ENCODE measurements around the gene CTNNBL1.
A peak's percentile ranks its signal among the peaks of the same experiment; 100 is the strongest.

The CTNNBL1 gene

DNA sequence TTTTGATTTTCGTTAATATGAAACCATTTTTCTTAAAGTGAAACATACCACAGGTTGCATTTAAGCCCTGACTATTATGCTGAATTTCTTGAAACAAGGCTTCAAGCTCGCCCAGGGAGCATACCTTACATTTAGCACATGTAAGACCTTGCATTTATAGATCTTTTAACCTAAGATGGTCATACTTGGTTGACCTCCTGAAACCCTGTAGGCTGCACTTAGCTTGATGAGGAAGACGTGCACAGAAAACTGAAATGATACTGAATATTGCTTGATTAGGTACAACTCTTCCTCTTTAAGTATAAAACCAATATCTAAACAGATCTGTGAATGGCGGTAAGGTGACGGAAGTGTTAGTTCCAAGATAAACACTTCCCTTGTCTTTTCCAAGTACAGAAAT is 82.2 kb downstream of the CTNNBL1 start:
- DNase-seq (ENCODE audit: low spot score): no peak

DNA sequence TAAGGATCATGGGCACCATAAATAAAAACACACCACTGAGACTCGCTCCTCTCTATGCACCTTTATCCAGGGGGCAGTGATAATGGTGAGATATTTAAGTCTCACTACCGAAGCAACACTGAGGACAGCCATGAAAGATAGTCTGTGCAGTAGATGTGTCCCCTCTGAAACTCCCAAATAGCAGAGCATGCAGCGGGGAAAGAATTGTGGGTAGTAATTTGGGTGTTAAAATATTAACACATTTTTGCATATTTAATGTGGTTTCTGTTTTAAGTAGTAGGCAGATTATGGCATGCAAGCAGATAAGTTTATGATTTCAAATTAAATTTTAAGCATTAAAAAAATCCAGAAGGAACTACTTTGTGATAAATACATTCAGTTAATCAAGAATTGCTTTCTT is 82.7 kb downstream of the CTNNBL1 start:
- DNase-seq (ENCODE audit: low spot score): no peak

GRCh38 chr20:37777012-37777950 is 83.5 kb downstream of the CTNNBL1 start:
- DNase-seq (ENCODE audit: low spot score): no peak

DNA sequence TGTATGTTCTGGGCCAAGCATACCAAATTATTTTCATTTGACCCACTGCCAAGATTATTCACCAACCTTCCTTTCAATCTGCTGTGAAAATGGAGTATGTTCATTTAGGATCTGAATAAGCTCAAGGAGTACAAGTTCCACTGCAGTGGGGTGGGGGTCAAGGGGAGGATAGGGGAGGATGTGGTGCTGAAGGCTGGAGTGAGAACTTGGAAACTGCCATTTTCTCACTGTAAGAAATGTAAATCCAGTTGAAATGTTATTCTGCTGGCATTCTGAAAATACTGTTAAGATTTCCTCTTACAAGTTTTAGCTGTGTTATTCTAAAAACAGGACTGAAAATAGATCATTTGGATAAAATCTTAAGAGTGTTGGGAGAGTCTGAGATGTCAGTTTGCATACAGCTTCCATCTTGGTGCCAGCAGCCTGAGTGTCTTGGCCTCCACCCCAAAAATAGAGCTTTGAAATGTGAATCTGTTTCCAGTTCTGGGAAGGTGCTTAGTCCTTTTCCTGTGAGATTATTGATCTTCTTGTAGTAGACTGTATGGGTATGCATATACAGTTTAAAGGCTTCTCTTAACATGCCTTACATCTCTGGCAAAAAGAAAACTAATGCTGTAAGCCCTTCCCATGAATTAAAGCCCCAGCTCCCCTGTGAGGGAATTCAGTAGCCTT is 84.3 kb downstream of the CTNNBL1 start:
- no peak for DNase-seq (ENCODE audit: low spot score)

GRCh38 chr20:37781626-37782025 is 87.8 kb downstream of the CTNNBL1 start:
- no peak for DNase-seq (ENCODE audit: low spot score)

GRCh38 chr20:37786043-37786442 is 92.2 kb downstream of the CTNNBL1 start:
- DNase-seq (ENCODE audit: low spot score): no peak

DNA sequence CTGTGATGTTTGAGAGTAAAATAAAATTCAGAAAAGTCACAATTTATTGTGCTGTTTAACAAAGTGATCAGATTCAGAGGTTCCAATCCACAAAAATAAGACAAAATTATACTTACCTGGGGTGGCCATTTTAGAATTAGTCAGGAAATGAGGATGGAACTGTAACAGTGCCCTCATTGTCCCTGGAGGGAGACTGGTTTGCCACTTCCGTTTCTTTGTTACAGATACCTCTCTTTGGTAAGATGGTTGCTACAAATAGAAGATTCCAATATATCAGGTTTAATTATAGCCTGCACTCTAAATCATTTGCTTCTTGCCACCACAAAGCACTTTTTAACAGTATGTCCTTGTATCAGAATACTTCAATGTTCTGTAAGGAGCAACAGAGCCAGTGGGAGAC is 95.6 kb downstream of the CTNNBL1 start:
- DNase-seq (ENCODE audit: low spot score): no peak

GRCh38 chr20:37790900-37791299 is 97.1 kb downstream of the CTNNBL1 start:
- DNase-seq (ENCODE audit: low spot score): no peak

GRCh38 chr20:37796121-37796520 is 102.3 kb downstream of the CTNNBL1 start:
- DNase-seq (ENCODE audit: low spot score): no peak

DNA sequence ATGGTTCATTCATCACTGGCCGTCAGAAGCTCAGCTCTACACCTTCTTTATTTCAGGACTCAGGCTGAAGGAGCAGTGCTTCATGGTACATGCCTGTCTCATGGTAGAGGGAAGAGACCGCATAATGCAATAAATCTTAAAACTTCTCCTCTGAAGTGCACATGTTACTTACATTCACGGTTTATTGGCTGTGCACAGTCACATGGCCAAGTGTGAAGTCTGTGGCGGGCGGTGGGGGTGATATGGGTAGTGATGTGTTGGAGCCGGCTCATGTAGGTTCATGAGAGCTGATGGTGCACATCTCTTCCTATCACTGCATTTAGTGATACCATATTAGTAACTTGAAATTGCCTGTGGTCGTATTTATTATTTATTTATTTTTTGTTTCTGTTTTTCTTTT is 102.9 kb downstream of the CTNNBL1 start:
- no peak for DNase-seq (ENCODE audit: low spot score)

- no peak for DNase-seq (ENCODE audit: low spot score)
These were observed 103.9 kb downstream of the CTNNBL1 start for GRCh38 chr20:37797669-37798175.

DNA sequence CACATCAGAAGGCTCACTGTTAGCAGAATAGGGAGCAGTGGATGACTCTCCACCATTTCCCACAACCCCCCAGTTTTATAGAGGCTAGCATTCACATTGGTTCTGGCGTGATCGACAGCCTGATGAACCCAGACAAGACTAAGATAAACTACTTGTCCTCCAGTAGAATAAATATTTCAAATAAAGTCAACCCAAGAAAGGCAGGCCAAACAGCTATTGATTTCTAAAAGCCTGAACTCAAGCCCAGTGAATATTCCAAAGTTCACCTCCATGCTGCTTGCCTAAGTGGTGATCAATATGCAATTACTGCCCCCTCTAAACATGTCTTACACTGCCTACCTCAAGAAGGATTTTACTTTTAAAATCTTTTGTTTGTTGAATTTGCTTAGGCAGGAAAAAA is 104.5 kb downstream of the CTNNBL1 start:
- no peak for DNase-seq (ENCODE audit: low spot score)

GRCh38 chr20:37800618-37801017 is 106.8 kb downstream of the CTNNBL1 start:
- no peak for DNase-seq (ENCODE audit: low spot score)

DNA sequence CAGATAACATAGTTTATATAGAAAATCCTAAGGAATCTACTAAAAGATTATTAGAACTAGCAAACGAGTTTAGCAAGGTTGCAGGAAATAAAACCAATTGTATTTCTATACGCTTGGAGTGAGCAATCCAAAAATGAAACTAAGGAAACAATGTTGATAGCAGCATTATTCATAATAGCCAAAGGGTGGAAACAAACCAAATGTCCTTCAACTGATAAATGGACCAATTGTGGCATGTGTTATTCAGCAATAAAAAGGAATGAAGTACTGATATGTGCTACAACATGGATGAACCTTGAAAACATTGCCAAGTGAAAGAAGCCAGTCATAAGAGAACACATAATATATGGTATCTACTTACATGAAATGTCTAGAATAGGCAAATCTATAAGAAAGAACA is 108.1 kb downstream of the CTNNBL1 start:
- DNase-seq (ENCODE audit: low spot score): no peak

DNA sequence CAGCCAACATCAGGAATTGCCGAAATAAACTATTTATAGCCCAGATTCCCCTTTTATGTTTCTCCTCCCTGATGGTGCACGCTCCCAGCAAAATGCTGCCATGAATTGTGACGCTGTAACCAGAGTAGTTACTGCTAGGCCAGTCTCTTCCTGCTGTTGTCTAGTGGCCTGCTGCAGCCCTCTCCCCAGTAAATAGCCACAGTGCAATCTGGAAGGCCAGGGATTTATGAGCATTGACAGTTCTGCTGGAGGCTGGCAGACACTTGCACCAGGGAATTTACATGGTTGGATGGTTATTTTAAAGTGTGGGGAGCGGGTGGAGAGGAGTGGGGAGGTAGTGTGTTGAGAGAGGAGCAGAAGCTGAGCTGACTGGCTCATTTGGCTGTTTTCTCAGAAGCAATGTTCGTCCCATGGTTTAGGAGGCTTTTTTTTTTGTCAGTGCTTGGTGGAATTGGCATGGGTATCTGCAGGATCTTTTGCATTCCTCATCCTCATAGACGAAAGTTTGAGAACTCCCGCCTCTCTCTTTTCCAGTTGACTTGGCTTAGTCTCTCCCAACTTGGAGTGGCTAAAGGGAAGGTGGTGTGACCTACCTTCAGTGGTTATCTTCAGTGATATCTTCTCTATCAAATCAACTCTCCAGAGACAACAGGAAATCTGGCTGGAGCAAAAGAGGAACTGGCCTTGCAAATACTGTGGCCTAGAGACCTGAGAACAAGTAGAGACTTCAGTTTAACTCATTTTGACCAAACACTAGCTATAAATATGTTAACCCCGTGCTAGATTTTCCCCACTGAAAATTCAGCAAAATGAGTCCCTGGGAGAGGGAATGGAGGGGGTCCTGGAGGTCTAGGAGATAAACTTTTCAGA is 109.8 kb downstream of the CTNNBL1 start:
- peak; percentile 71 for DNase-seq (ENCODE audit: low spot score)

DNA sequence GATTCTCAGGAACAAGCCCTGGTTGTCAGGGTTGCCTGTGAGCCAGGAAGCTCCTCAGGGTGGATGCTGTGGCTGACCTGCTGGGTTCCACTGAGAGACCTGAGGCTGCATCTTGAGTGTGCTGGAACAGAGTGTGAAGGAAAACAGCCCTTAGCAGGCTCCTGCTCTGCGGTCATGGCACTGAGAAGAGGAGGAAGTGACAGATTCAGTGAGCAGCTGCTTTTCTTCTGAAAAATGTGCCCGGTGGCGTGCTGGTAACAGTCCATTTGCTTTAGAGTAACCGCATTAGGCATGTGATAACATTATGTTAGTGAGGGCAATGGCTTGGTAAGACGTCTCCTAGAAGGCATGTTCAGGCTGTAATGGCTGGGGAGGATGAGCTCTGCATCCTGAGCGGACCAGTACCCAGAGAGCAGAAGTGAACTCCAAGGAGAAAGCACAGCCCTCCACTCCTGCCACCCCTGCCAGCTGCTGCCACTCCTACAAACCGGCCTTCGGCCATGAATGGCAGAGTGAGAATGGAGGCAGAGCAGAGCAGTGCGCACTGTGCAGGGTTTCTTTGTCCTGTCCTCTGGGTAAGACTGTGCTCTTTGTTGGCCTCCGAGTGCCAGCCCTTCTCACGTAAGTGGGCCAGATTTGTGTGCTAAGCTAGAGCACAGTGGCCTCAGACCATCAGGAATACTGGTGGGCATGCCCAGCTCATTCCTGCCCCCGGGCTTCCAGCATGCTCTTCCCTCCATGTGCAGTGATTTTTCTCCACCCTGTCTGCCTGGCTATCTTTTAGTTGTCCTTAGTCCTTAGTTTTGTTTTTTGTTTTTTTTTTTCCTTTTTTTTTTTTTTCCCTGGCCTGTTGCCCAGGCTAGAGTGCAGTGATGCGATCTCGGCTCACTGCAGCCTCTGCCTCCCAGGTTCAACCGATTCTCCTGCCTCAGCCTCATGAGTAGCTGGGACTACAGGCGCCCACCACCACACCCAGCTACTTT is 111.0 kb downstream of the CTNNBL1 start:
- peak; percentile 80 for DNase-seq (ENCODE audit: low spot score)

GRCh38 chr20:37807471-37808232 is 113.8 kb downstream of the CTNNBL1 start:
- no peak for DNase-seq (ENCODE audit: low spot score)

GRCh38 chr20:37808233-37809070 is 114.6 kb downstream of the CTNNBL1 start:
- no peak for DNase-seq (ENCODE audit: low spot score)

DNA sequence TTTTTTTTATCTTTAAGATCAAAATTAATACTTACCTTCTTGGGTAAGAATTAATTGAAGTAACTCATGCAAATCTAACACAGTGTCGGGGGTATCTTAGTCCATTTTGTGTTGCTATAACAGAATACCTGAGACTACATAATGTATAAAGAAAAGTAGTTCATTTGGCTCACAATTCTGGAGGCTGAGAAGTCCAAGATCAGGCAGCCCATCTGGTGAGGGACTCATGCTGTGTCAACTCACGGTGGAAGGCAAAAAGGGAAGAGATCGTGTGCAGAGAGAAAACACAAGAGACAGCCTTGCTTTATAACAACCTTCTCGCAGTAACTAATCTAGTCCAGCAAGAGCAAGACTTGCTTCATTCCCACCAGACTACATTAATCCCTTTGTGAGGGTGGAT is 116.2 kb downstream of the CTNNBL1 start:
- no peak for DNase-seq (ENCODE audit: low spot score)

All from NAMALWA (cell line).